Measurements from ENCODE around the gene USP17L5.
A peak's percentile ranks its signal among the peaks of the same experiment; 100 is the strongest.
"Not testable (repeated sequence)": the region's sequence is repeated elsewhere in the genome, so short reads cannot be mapped to it uniquely, and the experiment has no call there.

The USP17L5 gene

DNA sequence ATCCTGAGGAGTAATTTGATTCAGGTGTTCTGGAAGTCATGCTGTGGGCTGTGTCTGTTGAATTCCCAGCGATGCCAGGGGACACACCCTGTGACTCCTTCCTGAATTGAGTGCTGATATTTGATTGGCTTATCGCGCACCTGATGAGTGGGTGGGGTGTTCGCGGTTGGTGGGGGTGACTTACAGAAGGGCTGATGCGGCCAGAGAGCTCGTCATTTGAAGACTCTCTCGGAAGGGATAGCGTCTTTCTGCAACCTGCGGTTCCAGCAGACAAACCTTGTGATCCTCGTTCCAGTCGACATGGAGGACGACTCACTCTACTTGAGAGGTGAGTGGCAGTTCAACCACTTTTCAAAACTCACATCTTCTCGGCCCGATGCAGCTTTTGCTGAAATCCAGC, 14.1 kb downstream of the USP17L5 start, which contains the start of gene USP17L29:
USP17L29 (plus strand) TSS at position 301 of the 400 bp plus-strand sequence; CDS start at position 301, 0 bp downstream.
- not testable (repeated sequence) for H2BK120ac ChIP-seq (ENCODE audit: low read depth, low read length); H3K4me1 ChIP-seq (ENCODE audit: control insufficient read depth in 2 of 2, insufficient read depth in 1 of 2, low read depth in 1 of 2, low read length in 2 of 2); DNase-seq (ENCODE audit: low spot score); H2AFZ ChIP-seq (ENCODE audit: low read length); H3K18ac ChIP-seq (ENCODE audit: low read length); H3K27ac ChIP-seq (replicated peaks; ENCODE audit: low read length); H3K9me3 ChIP-seq (replicated peaks in 1 of 2; ENCODE audit: control insufficient read depth in 2 of 2, insufficient read depth in 1 of 2, low read depth in 1 of 2, low read length in 2 of 2); H3K23ac ChIP-seq (ENCODE audit: low read depth, low read length, poor library complexity); H2AK5ac ChIP-seq (ENCODE audit: low read depth, low read length); H3K36me3 ChIP-seq (replicated peaks in 1 of 2; ENCODE audit: control insufficient read depth in 2 of 2, insufficient read depth in 2 of 2, low read length in 2 of 2); H3K4me2 ChIP-seq (ENCODE audit: insufficient read depth, low read length, poor library complexity, severe bottlenecking); H3K14ac ChIP-seq (ENCODE audit: low read length); H2BK12ac ChIP-seq (ENCODE audit: low read length); H3K27me3 ChIP-seq (ENCODE audit: control insufficient read depth in 3 of 3, insufficient read depth in 3 of 3, low read depth in 1 of 3, low read length in 3 of 3); H2BK15ac ChIP-seq (ENCODE audit: low read length); H4K8ac ChIP-seq (ENCODE audit: low read depth, low read length); H4K91ac ChIP-seq (ENCODE audit: low read depth, low read length, poor library complexity); H3K4ac ChIP-seq (ENCODE audit: low read length); H3K9ac ChIP-seq (ENCODE audit: low read depth, low read length, poor library complexity); H3K79me1 ChIP-seq (ENCODE audit: low read depth, low read length); H3K4me3 ChIP-seq (ENCODE audit: low read length in 2 of 2); H2BK5ac ChIP-seq (ENCODE audit: low read length)
- no CpG with 5 or more reads among the region's 15 CpGs for WGBS, 2 donors (ENCODE audit: extremely low coverage in 2 of 2, insufficient read length in 2 of 2, insufficient replicate concordance in 1 of 2)

DNA sequence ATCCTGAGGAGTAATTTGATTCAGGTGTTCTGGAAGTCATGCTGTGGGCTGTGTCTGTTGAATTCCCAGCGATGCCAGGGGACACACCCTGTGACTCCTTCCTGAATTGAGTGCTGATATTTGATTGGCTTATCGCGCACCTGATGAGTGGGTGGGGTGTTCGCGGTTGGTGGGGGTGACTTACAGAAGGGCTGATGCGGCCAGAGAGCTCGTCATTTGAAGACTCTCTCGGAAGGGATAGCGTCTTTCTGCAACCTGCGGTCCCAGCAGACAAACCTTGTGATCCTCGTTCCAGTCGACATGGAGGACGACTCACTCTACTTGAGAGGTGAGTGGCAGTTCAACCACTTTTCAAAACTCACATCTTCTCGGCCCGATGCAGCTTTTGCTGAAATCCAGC, 23.6 kb downstream of the USP17L5 start, which contains the start of gene USP17L30:
USP17L30 (plus strand) TSS at position 301 of the 400 bp plus-strand sequence; CDS start at position 301, 0 bp downstream.
- H2BK120ac ChIP-seq (ENCODE audit: low read depth, low read length); H2AK5ac ChIP-seq (ENCODE audit: low read depth, low read length); DNase-seq (ENCODE audit: low spot score); H3K79me1 ChIP-seq (ENCODE audit: low read depth, low read length); H2AFZ ChIP-seq (ENCODE audit: low read length); H3K9ac ChIP-seq (ENCODE audit: low read depth, low read length, poor library complexity); H3K4me1 ChIP-seq (ENCODE audit: control insufficient read depth in 2 of 2, insufficient read depth in 1 of 2, low read depth in 1 of 2, low read length in 2 of 2); H3K36me3 ChIP-seq (replicated peaks in 1 of 2; ENCODE audit: control insufficient read depth in 2 of 2, insufficient read depth in 2 of 2, low read length in 2 of 2); H3K14ac ChIP-seq (ENCODE audit: low read length); H3K18ac ChIP-seq (ENCODE audit: low read length); H3K9me3 ChIP-seq (replicated peaks in 1 of 2; ENCODE audit: control insufficient read depth in 2 of 2, insufficient read depth in 1 of 2, low read depth in 1 of 2, low read length in 2 of 2); H2BK15ac ChIP-seq (ENCODE audit: low read length); H2BK12ac ChIP-seq (ENCODE audit: low read length); H2BK5ac ChIP-seq (ENCODE audit: low read length); H3K4me2 ChIP-seq (ENCODE audit: insufficient read depth, low read length, poor library complexity, severe bottlenecking); H4K8ac ChIP-seq (ENCODE audit: low read depth, low read length); H3K4ac ChIP-seq (ENCODE audit: low read length); H4K91ac ChIP-seq (ENCODE audit: low read depth, low read length, poor library complexity); H3K4me3 ChIP-seq (ENCODE audit: low read length in 2 of 2); H3K23ac ChIP-seq (ENCODE audit: low read depth, low read length, poor library complexity); H3K27me3 ChIP-seq (ENCODE audit: control insufficient read depth in 3 of 3, insufficient read depth in 3 of 3, low read depth in 1 of 3, low read length in 3 of 3); H3K27ac ChIP-seq (replicated peaks; ENCODE audit: low read length): not testable (repeated sequence)
- WGBS, 2 donors (ENCODE audit: extremely low coverage in 2 of 2, insufficient read length in 2 of 2, insufficient replicate concordance in 1 of 2): no CpG with 5 or more reads among the region's 15 CpGs

DNA sequence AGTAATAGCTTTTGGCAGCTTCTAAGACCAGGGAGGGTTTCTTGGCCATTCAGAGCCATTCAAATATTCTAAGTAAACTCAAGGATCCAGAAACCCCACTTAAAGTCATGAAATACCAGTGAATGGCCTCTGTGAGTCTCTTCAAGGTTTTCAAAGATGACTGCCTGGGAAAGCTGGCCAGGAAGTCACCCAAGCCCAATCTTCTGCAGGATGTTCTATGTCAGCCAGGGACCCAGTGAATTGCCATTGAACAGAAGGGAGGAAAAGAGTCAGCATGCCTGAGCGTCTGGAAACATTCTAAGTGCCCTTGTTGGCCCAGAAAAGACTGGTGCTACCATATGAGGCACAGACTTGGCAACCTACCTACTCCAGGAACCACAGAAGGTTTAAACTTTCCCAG, 40.7 kb downstream of the USP17L5 start:
- not testable (repeated sequence) for H3K36me3 ChIP-seq (replicated peaks in 1 of 2; ENCODE audit: control insufficient read depth in 2 of 2, insufficient read depth in 2 of 2, low read length in 2 of 2); H3K18ac ChIP-seq (ENCODE audit: low read length); H2AFZ ChIP-seq (ENCODE audit: low read length); H3K27ac ChIP-seq (replicated peaks; ENCODE audit: low read length); DNase-seq (ENCODE audit: low spot score); H3K14ac ChIP-seq (ENCODE audit: low read length); H3K4me2 ChIP-seq (ENCODE audit: insufficient read depth, low read length, poor library complexity, severe bottlenecking); H3K4me3 ChIP-seq (ENCODE audit: low read length in 2 of 2); H3K27me3 ChIP-seq (ENCODE audit: control insufficient read depth in 3 of 3, insufficient read depth in 3 of 3, low read depth in 1 of 3, low read length in 3 of 3); H4K91ac ChIP-seq (ENCODE audit: low read depth, low read length, poor library complexity); H4K8ac ChIP-seq (ENCODE audit: low read depth, low read length); H3K4ac ChIP-seq (ENCODE audit: low read length); H3K79me1 ChIP-seq (ENCODE audit: low read depth, low read length); H3K23ac ChIP-seq (ENCODE audit: low read depth, low read length, poor library complexity); H2BK120ac ChIP-seq (ENCODE audit: low read depth, low read length); H3K4me1 ChIP-seq (ENCODE audit: control insufficient read depth in 2 of 2, insufficient read depth in 1 of 2, low read depth in 1 of 2, low read length in 2 of 2); H2AK5ac ChIP-seq (ENCODE audit: low read depth, low read length); H3K9me3 ChIP-seq (replicated peaks in 1 of 2; ENCODE audit: control insufficient read depth in 2 of 2, insufficient read depth in 1 of 2, low read depth in 1 of 2, low read length in 2 of 2); H2BK15ac ChIP-seq (ENCODE audit: low read length); H2BK12ac ChIP-seq (ENCODE audit: low read length); H3K9ac ChIP-seq (ENCODE audit: low read depth, low read length, poor library complexity); H2BK5ac ChIP-seq (ENCODE audit: low read length)
- WGBS, 2 donors (ENCODE audit: extremely low coverage in 2 of 2, insufficient read length in 2 of 2, insufficient replicate concordance in 1 of 2): no CpG with 5 or more reads among the region's 1 CpG

DNA sequence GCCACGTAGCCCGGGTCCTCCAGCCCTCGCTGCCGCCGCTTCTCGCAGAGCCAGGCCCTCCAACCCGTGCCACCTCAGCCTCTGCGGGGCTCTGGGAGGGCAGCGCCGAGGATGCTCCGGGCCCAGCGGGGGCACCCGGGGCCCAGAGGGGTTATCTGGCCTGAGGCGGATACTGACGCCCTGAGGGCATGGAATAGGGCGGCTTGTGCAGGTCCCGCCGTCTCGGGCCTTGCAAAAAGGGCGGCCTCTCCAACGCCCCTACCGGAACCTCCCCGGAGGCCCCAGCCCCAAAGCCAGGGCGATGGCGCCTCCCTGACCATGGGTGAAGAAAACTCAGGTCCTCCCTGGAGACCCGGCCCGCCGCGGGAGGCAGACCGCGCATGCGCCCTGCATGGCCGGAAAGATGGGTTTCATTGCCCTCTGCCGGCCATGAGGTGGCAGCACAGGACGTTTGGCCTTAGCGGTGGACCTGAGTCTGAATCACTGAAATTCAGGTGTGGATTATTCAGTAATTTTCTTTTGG, 41.9 kb downstream of the USP17L5 start:
- H3K9me3 ChIP-seq (replicated peaks in 1 of 2; ENCODE audit: control insufficient read depth in 2 of 2, insufficient read depth in 1 of 2, low read depth in 1 of 2, low read length in 2 of 2); H3K18ac ChIP-seq (ENCODE audit: low read length); H3K4ac ChIP-seq (ENCODE audit: low read length); H3K27me3 ChIP-seq (ENCODE audit: control insufficient read depth in 3 of 3, insufficient read depth in 3 of 3, low read depth in 1 of 3, low read length in 3 of 3); H3K4me1 ChIP-seq (ENCODE audit: control insufficient read depth in 2 of 2, insufficient read depth in 1 of 2, low read depth in 1 of 2, low read length in 2 of 2); H3K4me2 ChIP-seq (ENCODE audit: insufficient read depth, low read length, poor library complexity, severe bottlenecking); H2BK120ac ChIP-seq (ENCODE audit: low read depth, low read length); H3K4me3 ChIP-seq (ENCODE audit: low read length in 2 of 2); H3K9ac ChIP-seq (ENCODE audit: low read depth, low read length, poor library complexity); H2BK15ac ChIP-seq (ENCODE audit: low read length); DNase-seq (ENCODE audit: low spot score); H4K91ac ChIP-seq (ENCODE audit: low read depth, low read length, poor library complexity); H3K23ac ChIP-seq (ENCODE audit: low read depth, low read length, poor library complexity); H2BK12ac ChIP-seq (ENCODE audit: low read length); H3K14ac ChIP-seq (ENCODE audit: low read length); H2BK5ac ChIP-seq (ENCODE audit: low read length); H4K8ac ChIP-seq (ENCODE audit: low read depth, low read length); H3K79me1 ChIP-seq (ENCODE audit: low read depth, low read length); H3K36me3 ChIP-seq (replicated peaks in 1 of 2; ENCODE audit: control insufficient read depth in 2 of 2, insufficient read depth in 2 of 2, low read length in 2 of 2); H3K27ac ChIP-seq (replicated peaks; ENCODE audit: low read length); H2AK5ac ChIP-seq (ENCODE audit: low read depth, low read length): not testable (repeated sequence)
- no CpG with 5 or more reads among the region's 36 CpGs for WGBS, 2 donors (ENCODE audit: extremely low coverage in 2 of 2, insufficient read length in 2 of 2, insufficient replicate concordance in 1 of 2)
- peak overlapping the region; percentile 86 for H2AFZ ChIP-seq (ENCODE audit: low read length)

Data from neuronal stem cell (in vitro differentiated cells).